Stimulated activated naive CD8-positive, alpha-beta T cell treated with anti-CD3 and anti-CD28 coated beads, Interleukin-15, Interleukin-2, amounts not matched to agents 100 U/mL and 50 U/mL, for 24 hours (primary cell): ENCODE measurements around the gene RBM27.
A peak's percentile ranks its signal among the peaks of the same experiment; 100 is the strongest.
"Not testable (repeated sequence)": the region's sequence is repeated elsewhere in the genome, so short reads cannot be mapped to it uniquely, and the experiment has no call there.

Experiments used
- ATAC-seq: fragments of 150-1000 bp; cut with Tn5 transposase; one replicate; pipeline ENCODE4 v1.10.0; 2021
- DNase-seq: peaks from one replicate; pipeline ENCODE4 v3.0.0; 2021

RBM27 gene

DNA sequence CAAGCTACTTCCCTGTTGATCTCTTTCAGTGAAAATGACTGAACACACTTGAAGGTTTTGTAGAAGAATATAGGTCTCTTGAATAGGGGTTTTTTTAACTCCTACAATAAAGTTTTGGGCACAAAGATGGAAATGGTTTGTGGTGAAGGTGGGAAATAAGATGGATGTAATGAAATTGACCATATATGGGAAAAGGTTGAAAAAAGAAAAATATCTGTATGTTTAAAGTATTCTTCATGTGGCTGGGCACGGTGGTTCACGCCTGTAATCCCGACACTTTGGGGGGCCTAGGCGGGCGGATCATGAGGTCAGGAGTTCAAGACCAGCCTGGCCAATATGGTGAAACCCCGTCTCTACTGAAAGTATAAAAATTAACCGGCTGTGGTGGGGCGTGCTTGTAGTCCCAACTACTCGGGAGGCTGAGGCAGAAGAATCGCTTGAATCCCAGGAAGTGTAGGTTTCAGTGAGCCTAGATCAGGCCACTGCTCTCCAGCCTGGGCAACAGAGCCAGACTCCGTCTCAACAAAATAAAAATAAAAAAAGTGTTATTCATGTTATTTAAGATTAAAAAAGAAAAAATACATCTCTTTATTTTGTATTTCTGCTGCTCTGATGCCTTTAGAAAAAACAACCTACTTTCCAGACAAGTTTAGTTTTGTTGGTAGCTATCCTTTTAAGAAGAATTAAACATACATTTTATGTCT lies 2.2 kb downstream of the RBM27 start:
- no peak for ATAC-seq
- peak; percentile 29 for DNase-seq

DNA sequence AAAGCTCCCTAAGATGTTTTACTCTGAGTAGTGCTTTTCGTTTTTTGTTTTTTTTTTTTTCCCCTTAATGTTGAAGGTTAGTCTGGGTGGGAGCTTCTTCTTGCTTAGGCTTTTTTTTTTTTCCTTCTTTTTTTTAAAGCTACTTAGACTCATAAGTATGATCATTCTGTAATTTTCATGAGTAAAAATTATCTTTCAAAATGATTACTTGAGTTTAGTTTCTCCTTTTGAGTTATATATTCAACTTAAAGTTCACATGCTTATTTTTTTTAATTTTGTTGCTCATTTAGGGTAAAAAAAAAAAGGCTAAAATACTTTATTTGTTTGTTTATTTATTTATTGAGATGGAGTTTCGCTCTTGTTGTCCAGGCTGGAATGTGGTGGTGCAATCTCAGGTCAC lies 2.9 kb downstream of the RBM27 start:
- DNase-seq = no peak
- no peak for ATAC-seq

DNA sequence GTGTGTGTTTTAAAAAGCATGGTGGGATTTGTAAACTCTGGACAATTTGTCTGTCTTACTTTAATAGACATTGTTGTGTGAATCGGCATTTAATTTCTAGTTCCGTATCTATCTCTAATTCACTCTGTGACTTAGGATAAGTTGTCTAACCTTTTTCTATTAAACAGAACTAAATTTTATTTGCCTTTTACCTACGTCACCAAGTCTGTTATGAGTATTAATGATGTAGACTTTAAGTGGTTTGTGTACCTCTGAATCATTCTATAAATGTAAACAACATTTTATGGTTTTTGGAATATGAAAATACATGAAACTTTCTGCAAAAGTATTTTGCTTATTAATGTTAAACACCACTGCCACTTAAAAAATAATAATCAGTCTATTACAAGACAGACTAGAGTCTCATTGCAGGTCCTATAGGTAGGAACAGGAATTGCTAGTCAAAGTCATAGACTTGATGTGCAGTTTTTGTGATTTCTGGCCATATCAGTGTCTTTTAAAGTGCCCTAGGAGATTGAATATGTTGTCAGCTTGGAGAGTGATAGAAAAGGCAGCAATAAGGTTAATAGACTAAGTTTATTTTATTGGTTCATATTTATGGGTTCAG lies 5.6 kb downstream of the RBM27 start:
- DNase-seq (no peak), ATAC-seq (no peak)

DNA sequence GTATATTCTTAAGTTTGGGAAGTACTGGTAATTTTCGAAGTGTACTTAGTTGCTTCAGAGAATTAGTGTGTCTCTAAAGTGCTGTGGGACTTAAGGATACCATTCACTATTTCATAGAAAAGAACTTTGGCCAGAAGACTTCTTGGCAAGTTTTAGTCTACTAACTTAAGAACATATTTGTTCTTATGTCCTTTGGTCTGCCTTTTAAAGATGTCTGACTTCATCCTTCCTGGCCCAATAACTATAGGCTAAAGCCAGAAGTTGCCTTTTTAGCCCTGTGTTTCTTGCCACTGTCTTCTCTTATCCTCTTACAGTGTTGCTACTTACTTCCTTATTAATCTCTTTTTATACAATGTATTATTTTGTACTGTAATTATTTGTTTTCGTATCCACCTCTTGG lies 6.3 kb downstream of the RBM27 start:
- ATAC-seq = no peak
- DNase-seq = no peak

DNA sequence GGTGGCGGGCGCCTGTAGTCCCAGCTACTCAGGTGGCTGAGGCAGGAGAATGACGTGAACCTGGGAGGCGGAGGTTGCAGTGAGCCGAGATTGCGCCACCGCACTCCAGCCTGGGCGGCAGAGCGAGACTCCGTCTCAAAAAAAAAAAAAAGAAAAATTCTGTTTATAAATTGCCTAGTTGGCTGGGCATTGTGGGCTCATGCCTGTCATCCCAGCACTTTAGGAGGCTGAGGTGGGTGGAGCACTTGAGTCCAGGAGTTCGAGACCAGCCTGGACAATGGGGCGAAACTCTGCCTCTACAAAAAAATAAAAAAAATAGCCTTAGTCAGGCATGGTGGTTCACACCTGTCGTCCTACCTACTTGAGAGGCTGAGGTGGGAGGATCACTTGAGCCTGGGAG lies 7.4 kb downstream of the RBM27 start:
- ATAC-seq, DNase-seq: not testable (repeated sequence)

DNA sequence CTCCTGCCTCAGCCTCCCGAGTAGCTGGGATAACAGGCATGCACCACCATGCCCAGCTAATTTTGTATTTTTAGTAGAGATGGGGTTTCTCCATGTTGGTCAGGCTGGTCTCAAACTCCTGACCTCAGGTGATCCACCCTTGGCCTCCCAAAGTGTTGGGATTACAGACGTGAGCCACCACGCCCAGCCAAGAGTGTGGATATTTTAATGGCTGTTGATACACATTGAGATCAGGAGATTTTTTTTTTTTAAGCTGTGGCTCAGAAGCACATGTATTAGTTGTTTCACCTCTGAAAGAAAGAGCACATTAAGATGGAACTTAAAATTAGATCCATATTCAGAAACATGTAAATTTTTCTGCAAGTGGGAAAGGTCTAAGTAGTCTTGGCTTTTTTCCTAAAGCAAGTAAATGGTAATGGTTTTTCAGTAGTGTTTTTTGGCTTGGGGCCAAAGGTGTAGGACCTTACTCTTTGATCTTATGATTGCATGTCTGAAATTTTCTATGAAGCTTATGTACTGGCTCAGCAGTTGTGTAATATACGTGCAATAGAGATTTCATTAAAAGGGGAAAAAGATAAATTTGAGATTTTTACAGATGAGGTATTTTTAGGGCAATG lies 9.9 kb downstream of the RBM27 start:
- DNase-seq = no peak

DNA sequence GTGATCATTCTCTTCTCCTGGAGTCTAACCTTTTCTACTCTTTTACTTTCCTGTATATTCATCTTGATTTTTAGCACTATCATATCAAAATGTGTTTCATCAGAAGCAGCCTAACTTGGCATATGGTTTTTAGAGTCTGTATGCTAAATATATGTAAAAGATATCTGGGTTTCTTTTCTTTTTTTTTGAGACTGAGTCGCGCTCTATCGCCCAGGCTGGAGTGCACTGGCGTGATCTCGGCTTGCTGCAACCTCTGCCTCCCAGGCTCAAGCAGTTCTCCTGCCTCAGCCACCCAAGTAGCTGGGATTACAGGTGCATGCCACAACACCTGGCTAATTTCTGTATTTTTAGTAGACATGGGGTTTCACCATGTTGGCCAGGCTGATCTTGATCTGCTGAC lies 11.5 kb downstream of the RBM27 start:
- DNase-seq, ATAC-seq: not testable (repeated sequence)

More for the DNA sequence above, 9.9 kb downstream of the RBM27 start:
- no peak for ATAC-seq

DNA sequence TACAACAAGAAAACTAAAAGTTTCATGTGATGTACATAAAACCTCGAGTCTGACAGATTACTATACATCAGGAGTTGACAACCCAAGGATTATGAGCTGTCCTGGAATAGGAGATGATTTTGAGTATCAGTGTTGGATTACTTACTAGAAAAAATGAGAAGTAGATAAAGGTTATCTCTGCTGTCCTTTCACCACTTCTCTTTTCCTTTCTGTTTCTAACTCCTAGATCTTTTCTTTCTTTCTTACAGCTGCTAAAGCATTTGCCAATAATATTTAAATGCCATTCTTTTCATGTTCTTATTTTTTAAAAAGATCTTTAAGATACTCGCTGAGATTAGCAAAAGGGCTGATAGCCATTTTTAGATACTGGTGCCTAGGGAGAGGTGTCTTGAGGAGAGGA lies 14.8 kb downstream of the RBM27 start:
- DNase-seq (no peak), ATAC-seq (no peak)

DNA sequence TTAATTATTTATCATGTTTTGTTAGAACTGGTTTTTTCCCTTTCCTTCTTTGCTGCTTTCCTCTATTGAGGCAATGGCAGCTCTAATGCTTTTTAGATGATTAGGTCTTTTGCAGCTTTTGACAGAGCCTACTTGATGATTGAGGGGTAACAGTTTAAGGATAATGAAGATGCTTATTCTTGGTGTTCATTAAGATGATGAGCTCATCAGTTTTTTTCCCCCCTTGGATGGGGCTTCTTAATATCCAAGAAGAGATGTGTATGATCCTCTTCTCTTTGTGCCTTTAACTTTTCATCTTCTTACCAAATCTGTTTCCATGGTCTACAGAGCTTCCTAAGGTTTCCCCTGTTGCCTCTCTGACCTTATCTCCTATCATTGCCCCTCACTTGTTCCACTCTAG lies 15.8 kb downstream of the RBM27 start:
- ATAC-seq = no peak
- no peak for DNase-seq

DNA sequence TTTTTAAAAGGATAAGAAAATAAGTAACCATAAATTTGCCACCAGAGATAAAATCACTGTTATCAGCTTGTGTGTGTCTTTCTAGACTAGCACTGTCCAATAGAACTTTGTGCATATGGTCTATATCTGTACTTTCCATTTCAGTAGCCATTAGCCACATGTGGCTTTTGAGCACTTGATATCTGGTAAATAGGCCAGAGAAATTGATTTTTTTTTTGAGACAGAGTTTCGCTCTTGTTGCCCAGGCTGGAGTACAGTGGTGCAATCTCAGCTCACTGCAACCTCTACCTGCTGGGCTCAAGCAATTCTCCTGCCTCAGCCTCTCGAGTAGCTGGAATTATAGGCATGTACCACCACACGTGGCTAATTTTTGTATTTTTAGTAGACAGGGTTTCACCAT lies 17.8 kb downstream of the RBM27 start:
- ATAC-seq (no peak), DNase-seq (no peak)

DNA sequence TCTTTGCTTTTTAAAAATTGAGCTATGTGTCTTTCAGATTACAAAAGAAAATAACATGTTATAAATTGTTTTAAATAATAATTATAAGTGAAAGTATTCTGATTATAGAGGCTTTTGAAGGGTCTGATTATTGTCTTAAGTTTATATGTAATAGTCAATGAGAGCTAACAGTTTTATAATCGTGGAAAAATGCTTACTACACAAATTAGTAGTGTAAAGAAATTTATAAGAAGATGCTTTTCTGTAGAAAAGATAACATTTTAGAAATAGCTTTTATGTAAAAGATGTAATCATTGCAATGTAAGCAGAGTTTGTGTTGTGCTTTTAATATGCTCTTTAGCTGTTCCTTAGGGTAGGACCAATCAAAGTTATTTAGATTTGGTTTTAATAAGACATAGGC lies 18.6 kb downstream of the RBM27 start:
- DNase-seq (no peak), ATAC-seq (no peak)

DNA sequence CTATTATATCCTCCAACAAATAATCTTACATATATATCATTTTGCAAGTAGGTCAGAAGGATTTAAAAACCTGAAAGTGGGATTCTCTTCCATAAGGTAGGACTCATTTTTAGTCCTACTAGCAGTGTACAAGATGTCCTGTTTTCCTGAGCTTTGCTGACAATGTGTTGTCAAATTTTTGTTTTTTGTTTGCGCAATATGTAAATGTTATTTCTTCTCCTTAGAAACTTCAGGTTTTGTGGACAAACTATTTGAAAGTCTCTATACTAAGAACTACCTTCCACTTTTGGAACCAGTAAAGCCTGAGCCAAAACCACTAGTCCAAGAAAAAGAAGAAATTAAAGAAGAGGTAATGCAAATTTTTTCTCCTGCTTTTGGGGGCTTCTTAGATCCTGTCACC lies 19.8 kb downstream of the RBM27 start:
- DNase-seq = no peak
- ATAC-seq = no peak

DNA sequence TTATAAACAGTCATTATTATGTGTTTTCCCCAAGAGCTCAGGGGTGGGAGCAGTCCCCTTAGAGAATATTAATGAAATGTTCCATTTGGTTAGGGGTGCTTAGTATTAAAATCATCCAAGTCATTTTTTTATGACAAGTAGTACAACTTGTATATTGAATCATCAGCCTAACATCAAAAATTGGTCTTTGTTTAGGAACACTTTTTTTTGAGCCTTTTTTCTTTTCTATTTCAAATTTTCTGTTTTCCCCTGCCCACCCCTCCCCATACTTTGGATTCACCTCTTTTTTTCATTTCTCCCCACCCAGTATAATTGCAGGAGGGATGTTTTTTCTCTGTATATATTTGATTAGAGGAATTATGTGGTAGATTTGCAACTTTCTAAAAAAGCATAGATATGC lies 25.8 kb downstream of the RBM27 start:
- ATAC-seq (no peak), DNase-seq (no peak)

DNA sequence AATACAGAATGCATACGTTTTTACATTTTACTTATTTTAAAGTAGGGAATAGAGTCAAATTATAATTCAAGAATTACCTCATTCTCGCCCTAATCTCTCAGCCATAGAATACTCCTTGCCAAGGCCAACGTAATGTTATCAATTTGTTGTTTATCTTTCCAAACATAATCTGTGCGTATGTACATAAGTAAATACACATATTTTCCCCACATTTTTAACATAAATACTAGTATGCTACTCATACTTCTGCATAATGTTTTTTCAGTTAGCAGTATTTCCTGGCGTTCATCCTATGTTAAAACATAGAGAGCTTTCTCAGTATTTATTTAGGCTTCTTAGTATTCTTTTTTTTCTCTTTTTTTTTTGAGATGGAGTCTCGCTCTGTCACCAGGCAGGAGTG lies 28.8 kb downstream of the RBM27 start:
- DNase-seq (no peak), ATAC-seq (no peak)

DNA sequence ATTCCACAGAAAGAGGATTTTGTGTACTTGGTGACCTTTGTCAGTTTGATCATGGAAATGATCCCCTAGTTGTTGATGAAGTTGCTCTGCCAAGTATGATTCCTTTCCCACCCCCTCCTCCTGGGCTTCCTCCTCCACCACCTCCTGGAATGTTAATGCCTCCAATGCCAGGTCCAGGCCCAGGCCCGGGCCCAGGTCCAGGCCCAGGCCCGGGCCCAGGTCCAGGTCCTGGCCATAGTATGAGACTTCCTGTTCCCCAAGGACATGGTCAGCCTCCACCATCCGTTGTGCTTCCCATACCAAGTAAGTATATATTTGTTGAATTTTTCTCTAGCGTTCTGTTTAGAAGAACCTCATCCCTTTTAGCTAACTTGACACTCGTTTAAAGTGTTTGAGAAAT lies 30.0 kb downstream of the RBM27 start:
- no peak for ATAC-seq
- DNase-seq = no peak

DNA sequence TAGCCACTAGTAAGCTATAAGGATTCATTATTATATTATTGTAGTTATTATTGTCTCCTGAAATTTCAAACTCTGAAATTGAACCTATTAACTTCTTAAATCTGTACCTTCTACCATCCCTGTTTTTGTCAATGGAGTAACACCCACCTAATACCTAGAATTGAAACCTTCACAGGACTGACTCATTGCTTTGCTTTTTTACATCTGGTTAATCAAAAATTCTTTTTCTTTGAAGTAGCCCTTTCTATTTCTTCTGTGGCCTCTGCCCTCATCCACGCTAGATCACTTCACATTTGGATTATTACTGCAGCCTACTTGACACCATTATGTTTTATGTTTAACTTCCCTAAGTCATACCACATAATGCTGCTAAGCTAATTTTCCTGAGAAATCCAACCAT lies 35.6 kb downstream of the RBM27 start:
- DNase-seq (no peak), ATAC-seq (peak; percentile 90)

DNA sequence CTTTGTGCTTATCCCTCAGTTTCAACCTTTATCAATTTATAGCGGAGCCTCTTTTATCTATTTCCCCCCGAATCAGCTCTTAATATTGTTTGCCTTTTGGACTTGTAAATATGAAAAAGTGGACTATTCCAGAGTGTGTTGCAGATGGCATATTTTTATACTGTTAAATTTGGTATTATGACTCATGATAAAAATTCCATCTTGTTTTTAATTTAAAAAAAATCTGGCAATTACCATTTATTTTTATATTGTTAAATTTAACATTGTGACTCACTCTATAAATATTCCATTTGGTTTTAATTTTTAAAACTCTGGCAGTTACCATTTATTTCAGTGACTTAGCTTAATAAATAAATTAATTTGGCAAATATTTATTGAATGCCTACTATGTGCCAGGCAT lies 37.5 kb downstream of the RBM27 start:
- no peak for DNase-seq

DNA sequence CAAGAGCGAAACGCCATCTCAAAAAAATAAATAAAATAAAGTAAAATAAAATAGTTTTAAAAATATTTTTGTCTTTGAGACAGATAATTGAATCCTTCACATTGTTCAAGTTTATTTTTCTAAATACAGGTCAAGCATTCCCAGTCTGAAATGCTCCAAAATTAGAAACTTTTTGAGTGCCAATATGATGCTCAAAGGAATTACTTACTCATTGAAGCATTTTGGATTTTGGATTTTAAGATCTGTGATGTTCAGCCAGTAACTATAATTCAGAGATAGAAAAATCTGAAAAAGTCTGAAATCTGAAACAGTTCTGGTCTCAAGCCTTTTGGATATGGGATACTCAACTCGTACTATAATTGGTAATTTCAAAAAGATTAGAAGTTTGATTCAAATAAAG lies 39.8 kb downstream of the RBM27 start:
- DNase-seq (no peak), ATAC-seq (no peak)

More for the DNA sequence above, 37.5 kb downstream of the RBM27 start:
- ATAC-seq = no peak

DNA sequence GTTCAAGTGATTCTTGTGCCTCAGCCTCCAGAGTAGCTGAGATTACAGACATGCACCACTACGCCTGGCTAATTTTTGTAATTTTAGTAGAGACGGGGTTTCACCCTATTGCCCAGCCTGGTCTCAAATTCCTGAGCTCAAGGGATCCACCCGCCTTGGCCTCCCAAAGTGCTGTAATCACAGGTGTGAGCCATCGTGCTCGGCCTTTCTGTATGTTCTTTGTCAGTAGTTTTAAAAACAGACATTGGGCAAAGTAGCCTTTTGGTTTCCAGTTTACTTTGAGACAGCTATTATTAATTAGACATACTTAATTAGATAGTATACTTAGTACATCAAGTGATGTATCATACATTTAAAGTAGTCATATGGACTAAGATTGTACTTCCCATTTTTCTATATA lies 45.2 kb downstream of the RBM27 start:
- ATAC-seq = no peak

DNA sequence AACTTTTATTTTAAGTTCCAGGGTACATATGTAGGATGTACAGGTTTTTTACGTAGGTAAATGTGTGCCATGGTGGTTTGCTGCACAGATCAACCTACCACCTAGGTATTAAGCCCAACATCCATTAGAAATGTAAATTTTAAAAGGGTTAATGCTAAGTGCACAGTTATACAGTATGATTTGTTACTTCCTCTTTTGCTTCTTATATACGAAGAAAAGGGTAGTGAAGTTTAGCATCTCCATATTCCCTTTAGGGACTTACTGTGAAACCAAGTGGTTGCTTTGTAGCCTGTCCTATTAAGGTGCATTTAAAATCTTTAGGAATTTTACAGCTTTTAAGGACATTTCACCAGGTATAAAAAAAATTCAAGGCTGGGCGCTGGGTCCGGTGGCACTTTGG lies 46.4 kb downstream of the RBM27 start:
- ATAC-seq (no peak), DNase-seq (no peak)

More for the DNA sequence above, 45.2 kb downstream of the RBM27 start:
- no peak for DNase-seq
